Hematopoietic multipotent progenitor cell (in vitro differentiated cells): ENCODE results near the gene TTC9. TPM values are rescaled to one million over a fixed set of nuclear protein-coding genes. Genes with fewer than 3 reads are reported as not detected.
"Not testable (repeated sequence)": the region's sequence is repeated elsewhere in the genome, so short reads cannot be mapped to it uniquely, and the experiment has no call there.

Experiments
- DNase-seq, 3 donors: peaks; one replicate each; pipeline ENCODE4 v3.0.0-alpha.2; 2011 to 2015; ENCODE audit warnings: low read depth in 2 of 3, low spot score in 2 of 3
- total RNA-seq: library from RNA; depleted of rRNA; stranded (reverse); fragments of >200 nt; gene quantifications from one replicate; pipeline ENCODE4 v1.2.3, GENCODE V29; 2012

TTC9 gene
- total RNA-seq, 1 donor = 5.1 TPM

- no peak for DNase-seq
Observed at GRCh38 chr14:70671652-70672644, 30.2 kb downstream of the TTC9 start.

GRCh38 chr14:70677341-70677740 is 35.6 kb downstream of the TTC9 start:
- no peak for DNase-seq

- DNase-seq = no peak
Observed at GRCh38 chr14:70680748-70681147, 39.0 kb downstream of the TTC9 start.

DNA sequence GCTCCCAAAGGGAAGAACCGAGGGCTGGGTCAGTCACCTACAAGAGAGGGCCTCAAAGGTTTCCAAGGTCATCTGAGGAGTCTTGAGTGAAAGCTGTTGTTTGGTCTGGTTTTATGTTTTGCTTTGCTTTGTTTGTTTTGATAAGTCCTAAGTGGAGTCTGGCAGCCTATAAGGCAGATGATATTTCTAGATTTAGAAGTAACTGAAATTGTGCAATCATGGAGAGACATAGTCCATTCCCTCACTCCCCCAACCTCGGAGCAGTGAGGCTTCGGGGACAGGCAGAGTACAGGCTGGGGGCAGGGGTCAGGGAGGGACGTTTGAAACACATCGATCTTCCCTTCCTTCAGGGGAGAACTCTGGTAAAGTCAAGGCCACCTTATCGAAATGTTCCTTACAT is 42.3 kb downstream of the TTC9 start:
- DNase-seq = no peak

DNA sequence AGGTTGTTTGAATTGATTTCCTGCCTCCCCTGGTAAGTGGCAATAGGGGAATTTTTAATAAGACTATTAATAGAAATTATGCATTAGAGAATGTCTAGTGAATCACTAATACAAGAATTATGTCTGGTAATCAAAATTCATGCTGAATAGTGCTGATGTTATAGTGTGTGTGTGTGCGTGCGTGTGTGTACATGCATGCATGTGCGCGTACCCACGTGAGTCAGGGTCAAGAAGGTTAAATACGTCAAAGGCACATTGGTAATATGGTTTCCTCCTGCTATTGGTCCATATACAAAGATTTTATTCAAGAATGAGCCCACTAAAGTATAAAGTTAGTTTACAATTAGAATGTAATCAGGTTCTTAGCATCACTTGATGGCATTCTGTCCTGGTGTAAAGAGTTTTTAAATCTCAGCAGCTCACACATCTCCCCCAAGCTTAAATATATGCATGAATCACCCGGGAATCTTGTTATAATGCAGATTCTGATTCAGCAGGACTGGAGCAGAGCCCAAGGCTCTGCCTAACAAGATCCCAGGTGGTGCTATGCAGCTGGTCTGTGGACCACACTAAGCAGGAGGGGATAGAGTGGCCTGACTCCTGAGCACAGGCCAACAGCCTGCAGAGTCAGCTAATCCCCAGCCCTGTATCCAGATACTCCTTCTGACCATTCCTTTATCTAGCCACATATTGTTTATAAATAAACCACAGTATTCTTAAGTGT is 43.9 kb downstream of the TTC9 start:
- DNase-seq = no peak

DNA sequence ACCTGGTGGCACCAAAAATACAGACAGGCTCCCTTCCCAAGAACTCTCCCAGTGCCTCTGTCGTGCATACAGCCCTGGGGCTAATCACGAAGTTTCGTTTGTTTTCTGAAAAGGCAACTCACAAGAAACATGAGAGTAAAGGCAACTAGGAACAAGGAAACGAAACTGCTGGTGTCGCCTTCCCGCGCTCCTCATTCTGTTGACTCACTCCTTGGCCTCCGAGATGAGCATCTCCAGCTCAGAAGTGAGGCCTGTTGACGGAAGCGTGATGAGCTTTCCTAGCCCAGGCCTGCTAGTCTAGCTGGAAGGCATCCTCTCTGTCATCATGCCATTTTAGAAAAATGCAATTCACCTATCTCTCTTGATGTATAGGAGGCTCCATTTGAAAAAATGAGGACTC is 50.5 kb downstream of the TTC9 start:
- DNase-seq = no peak

- no peak for DNase-seq
Observed at GRCh38 chr14:70696026-70696425, 54.3 kb downstream of the TTC9 start.

DNA sequence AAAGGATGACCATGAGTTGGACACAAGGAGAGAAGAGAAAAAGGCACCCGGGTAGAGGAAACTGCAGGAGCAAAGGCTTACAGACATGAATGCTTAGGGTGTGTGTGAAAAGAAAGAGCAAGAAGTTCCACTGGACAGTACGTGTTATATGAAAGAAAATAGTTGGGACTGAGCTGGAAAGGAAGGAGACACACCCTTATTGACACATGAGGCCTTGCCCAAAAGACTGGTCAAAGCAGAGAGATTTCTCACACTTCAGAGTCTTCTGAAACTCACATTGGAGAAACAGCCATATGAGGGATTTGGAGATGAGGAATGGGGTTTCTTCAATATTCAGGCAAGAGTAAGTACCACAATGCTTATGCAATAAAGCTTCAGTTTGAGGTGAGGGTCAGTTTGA is 56.0 kb downstream of the TTC9 start:
- DNase-seq = no peak

GRCh38 chr14:70698288-70698687 is 56.6 kb downstream of the TTC9 start:
- DNase-seq = peak in 2 of 3 donors; percentile 42 to 66

GRCh38 chr14:70699646-70700045 is 57.9 kb downstream of the TTC9 start:
- no peak for DNase-seq

GRCh38 chr14:70700955-70701585 is 59.4 kb downstream of the TTC9 start:
- DNase-seq = no peak

- DNase-seq = no peak
Observed at GRCh38 chr14:70701610-70702009, 59.9 kb downstream of the TTC9 start.

DNA sequence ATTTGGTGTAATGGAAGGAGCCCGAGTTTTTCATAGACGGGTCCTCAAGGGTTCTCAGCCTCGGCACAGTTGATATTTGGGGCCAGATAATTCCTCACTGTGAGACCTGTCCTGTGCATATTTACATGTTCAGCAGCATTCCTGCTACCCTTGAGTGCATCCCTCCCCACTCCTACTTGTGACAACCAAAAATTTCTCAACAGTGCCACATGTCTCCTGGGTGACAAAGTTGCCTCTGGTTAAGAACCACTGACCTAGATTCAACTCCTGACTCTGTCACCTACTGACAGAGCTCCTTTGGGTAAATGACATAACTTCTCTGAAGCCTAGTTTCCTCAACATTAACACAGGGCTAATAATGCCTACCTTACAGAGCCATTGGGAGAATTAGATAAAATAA is 60.4 kb downstream of the TTC9 start:
- no peak for DNase-seq

DNA sequence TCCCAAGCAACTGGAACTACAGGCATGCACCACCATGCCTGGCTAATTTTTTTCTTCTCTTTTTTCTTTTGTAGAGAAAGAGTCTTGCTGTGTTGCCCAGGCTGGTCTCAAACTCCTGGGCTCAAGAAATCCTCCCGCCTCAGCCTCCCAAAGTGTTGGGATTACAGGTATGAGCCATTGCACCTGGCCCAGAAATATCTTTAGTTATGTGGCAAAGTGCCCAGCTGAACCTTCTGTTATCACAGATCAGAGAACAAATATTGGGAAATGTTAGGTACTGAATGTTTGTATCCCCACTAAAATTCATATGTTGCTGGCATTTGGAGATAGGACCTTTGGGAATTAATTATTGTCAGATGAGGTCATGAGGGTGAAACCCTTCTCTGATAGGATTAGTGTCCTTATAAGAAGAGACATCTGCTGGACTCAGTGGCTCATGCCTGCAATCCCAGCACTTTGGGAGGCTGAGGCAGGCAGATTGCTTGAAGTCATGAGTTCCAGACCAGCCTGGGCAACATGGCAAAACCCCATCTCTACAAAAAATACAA is 62.0 kb downstream of the TTC9 start:
- DNase-seq = not testable (repeated sequence)

GRCh38 chr14:70704960-70705359 is 63.2 kb downstream of the TTC9 start:
- no peak for DNase-seq

- DNase-seq = no peak
Observed at GRCh38 chr14:70706177-70706576, 64.5 kb downstream of the TTC9 start.

- DNase-seq = peak in 2 of 3 donors; percentile 5 to 12
Observed at GRCh38 chr14:70707138-70708038, 65.7 kb downstream of the TTC9 start.

GRCh38 chr14:70708717-70709570 is 67.2 kb downstream of the TTC9 start:
- no peak for DNase-seq
